Neural cell (in vitro differentiated cells): Measurements from ENCODE around the gene LHPP. TPM values are rescaled to one million over a fixed set of nuclear protein-coding genes. Genes with fewer than 3 reads are reported as not detected.

ENCODE experiments used
- H2AFZ ChIP-seq: fragments of 200-600, 300-800 bp; sonication (generic), shearing (Covaris generic); 2 replicates; pipeline ENCODE4 v1.6.0; 2014; ENCODE audit warnings: low read depth, mild to moderate bottlenecking, antibody characterized with exemption, low read length, moderate library complexity
- H3F3A ChIP-seq: fragments of 200-600 bp; shearing (Covaris generic); 2 replicates; pipeline ENCODE4 v1.6.1; 2016; ENCODE audit warnings: mild to moderate bottlenecking, moderate library complexity, mixed read lengths, antibody characterized with exemption, low read length; ENCODE audit not compliant: insufficient read depth, poor library complexity, severe bottlenecking
- H3K27ac ChIP-seq: fragments of 200-600, 300-800 bp; sonication (generic), shearing (Covaris generic); 2 replicates; pipeline ENCODE4 v1.5.1; 2014; ENCODE audit warnings: mild to moderate bottlenecking, low read length, moderate library complexity
- H3K27me3 ChIP-seq: fragments of 300-800, 200-600 bp; sonication (generic), shearing (Covaris generic); 2 replicates; pipeline ENCODE4 v1.6.0; 2014; ENCODE audit warnings: mild to moderate bottlenecking, low read depth, low read length, moderate library complexity; ENCODE audit not compliant: insufficient read depth
- H3K36me3 ChIP-seq: fragments of 300-800, 200-600 bp; sonication (generic), shearing (Covaris generic); 2 replicates; pipeline ENCODE4 v1.5.1; 2014; ENCODE audit warnings: mild to moderate bottlenecking, antibody characterized with exemption, low read length, moderate library complexity; ENCODE audit not compliant: insufficient read depth
- H3K4me2 ChIP-seq: fragments of 300-800, 200-600 bp; sonication (generic), shearing (Covaris generic); 2 replicates; pipeline ENCODE4 v1.6.0; 2014; ENCODE audit warnings: mild to moderate bottlenecking, low read length
- H3K4me3 ChIP-seq: fragments of 300-800, 200-600 bp; sonication (generic), shearing (Covaris generic); 2 replicates; pipeline ENCODE4 v1.5.1; 2014; ENCODE audit warnings: mild to moderate bottlenecking, low read length, moderate library complexity
- H3K79me2 ChIP-seq: fragments of 200-600 bp; shearing (Covaris generic); replicated peaks from 2 replicates; pipeline ENCODE4 v1.6.0; 2014; ENCODE audit warnings: mild to moderate bottlenecking, low read length, moderate library complexity; ENCODE audit not compliant: insufficient read depth
- H3K9ac ChIP-seq: fragments of 300-800, 200-600 bp; sonication (generic), shearing (Covaris generic); 2 replicates; pipeline ENCODE4 v1.6.1; 2016; ENCODE audit warnings: mild to moderate bottlenecking, low read length, mixed read lengths
- H3K9me2 ChIP-seq: fragments of 200-600 bp; shearing (Covaris generic); 2 replicates; pipeline ENCODE4 v1.6.1; 2016; ENCODE audit warnings: mild to moderate bottlenecking, low read length, mixed read lengths; ENCODE audit not compliant: insufficient read depth
- H3K9me3 ChIP-seq: fragments of 200-600, 300-800 bp; sonication (generic), shearing (Covaris generic); 2 replicates; pipeline ENCODE4 v1.6.1; 2016; ENCODE audit warnings: mild to moderate bottlenecking, mixed run types, low read length, moderate library complexity, mixed read lengths
- H4K20me1 ChIP-seq: fragments of 200-600 bp; shearing (Covaris generic); 2 replicates; pipeline ENCODE4 v1.6.1; 2016; ENCODE audit warnings: mild to moderate bottlenecking, mixed run types; ENCODE audit not compliant: insufficient read depth
- EP300 ChIP-seq: fragments of 450-650 bp; conservative IDR thresholded peaks from 2 replicates; pipeline ENCODE4 v1.6.1; 2014; ENCODE audit warnings: antibody characterized with exemption, mild to moderate bottlenecking, moderate library complexity; ENCODE audit not compliant: poor library complexity, severe bottlenecking
- EZH2 ChIP-seq: fragments of 200-600, 300-800 bp; shearing (Covaris generic), sonication (generic); IDR thresholded peaks from 2 replicates; pipeline ENCODE4 v1.6.1; 2014; ENCODE audit warnings: antibody characterized with exemption, low read length, borderline replicate concordance, mild to moderate bottlenecking; ENCODE audit not compliant: insufficient read depth, poor library complexity, severe bottlenecking
- MXI1 ChIP-seq: fragments of 450-650 bp; conservative IDR thresholded peaks from 2 replicates; pipeline ENCODE4 v1.6.1; 2014; ENCODE audit warnings: antibody characterized with exemption, mild to moderate bottlenecking; ENCODE audit not compliant: poor library complexity, severe bottlenecking
- POLR2AphosphoS5 ChIP-seq: IDR thresholded peaks from 2 replicates; pipeline ENCODE4 v1.6.1; 2012
- RAD21 ChIP-seq: fragments of 450-650 bp; conservative IDR thresholded peaks from 2 replicates; pipeline ENCODE4 v1.6.1; 2014; ENCODE audit warnings: antibody characterized with exemption, mild to moderate bottlenecking, moderate library complexity
- REST ChIP-seq: IDR thresholded peaks from 2 replicates; pipeline ENCODE4 v1.6.1; 2012; ENCODE audit warnings: borderline replicate concordance
- SMC3 ChIP-seq: fragments of 450-650 bp; conservative IDR thresholded peaks from 2 replicates; pipeline ENCODE4 v1.6.1; 2014; ENCODE audit warnings: antibody characterized with exemption, mild to moderate bottlenecking, moderate library complexity; ENCODE audit not compliant: poor library complexity
- TAF1 ChIP-seq: IDR thresholded peaks from 2 replicates; pipeline ENCODE4 v1.6.1; 2012; ENCODE audit warnings: low read depth
- polyA plus RNA-seq: library from polyadenylated mRNA; depleted of rRNA; stranded (reverse); fragments of >200 nt; gene quantifications from 2 replicates; pipeline ENCODE4 v1.2.3, GENCODE V29; 2014
- TF ChIP-seq, protein P1 (sequence below): fragments of 450-650 bp; IDR thresholded peaks from 2 replicates; pipeline ENCODE4 v1.5.1; 2014; ENCODE audit warnings: antibody characterized with exemption, mild to moderate bottlenecking, moderate library complexity; ENCODE audit not compliant: poor library complexity, severe bottlenecking

LHPP gene
- polyA plus RNA-seq, 1 donor from 2014 or later = 16.0 TPM

- H3F3A ChIP-seq = no peaks in the 10 kb centered on the region
- H2AFZ ChIP-seq = no peak overlapping the region
- no peaks in the 10 kb centered on the region for H3K9me2 ChIP-seq
- no peak overlapping the region for H3K27ac ChIP-seq
- no peak overlapping the region for H3K9ac ChIP-seq
- H3K79me2 ChIP-seq = no peaks in the 10 kb centered on the region
- H3K4me3 ChIP-seq = no peak overlapping the region
- TF ChIP-seq EZH2 (no peak), POLR2AphosphoS5 (no peak), REST (no peak), MXI1 (no peak), TAF1 (no peak), RAD21 (no peak), EP300 (no peak), SMC3 (no peak)
- TF ChIP-seq, protein P1, sequence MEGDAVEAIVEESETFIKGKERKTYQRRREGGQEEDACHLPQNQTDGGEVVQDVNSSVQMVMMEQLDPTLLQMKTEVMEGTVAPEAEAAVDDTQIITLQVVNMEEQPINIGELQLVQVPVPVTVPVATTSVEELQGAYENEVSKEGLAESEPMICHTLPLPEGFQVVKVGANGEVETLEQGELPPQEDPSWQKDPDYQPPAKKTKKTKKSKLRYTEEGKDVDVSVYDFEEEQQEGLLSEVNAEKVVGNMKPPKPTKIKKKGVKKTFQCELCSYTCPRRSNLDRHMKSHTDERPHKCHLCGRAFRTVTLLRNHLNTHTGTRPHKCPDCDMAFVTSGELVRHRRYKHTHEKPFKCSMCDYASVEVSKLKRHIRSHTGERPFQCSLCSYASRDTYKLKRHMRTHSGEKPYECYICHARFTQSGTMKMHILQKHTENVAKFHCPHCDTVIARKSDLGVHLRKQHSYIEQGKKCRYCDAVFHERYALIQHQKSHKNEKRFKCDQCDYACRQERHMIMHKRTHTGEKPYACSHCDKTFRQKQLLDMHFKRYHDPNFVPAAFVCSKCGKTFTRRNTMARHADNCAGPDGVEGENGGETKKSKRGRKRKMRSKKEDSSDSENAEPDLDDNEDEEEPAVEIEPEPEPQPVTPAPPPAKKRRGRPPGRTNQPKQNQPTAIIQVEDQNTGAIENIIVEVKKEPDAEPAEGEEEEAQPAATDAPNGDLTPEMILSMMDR = no peak
- H3K27me3 ChIP-seq = no peaks in the 10 kb centered on the region
- no peaks in the 10 kb centered on the region for H4K20me1 ChIP-seq
- H3K9me3 ChIP-seq = no peaks in the 10 kb centered on the region
- no peak overlapping the region for H3K4me2 ChIP-seq
- no peaks in the 10 kb centered on the region for H3K36me3 ChIP-seq
Measured at GRCh38 chr10:124532106-124532641, 70.6 kb downstream of the LHPP start.

DNA sequence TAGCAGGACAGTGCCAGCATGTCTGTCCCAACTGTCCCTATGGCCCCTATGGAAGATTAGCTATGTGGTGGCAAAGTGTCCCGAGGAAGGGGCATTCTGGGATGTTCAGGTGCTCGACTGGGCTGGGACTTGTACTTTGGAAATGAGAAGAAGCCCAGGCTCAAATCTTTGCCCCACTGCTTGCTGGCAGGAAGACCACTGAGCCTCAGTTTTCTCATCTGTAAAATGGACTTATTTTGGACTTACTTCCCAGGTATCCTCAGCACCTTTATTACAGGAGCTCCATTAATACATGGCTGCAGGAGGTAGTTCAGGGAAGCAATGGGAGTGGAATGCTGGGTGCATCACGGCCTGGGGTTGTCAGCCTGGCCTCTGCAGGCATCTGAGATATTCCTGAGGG is 71.2 kb downstream of the LHPP start:
- Histone ChIP-seq H3K9me2 (no peaks in the 10 kb centered on the region), H3F3A (no peaks in the 10 kb centered on the region), H2AFZ (no peak overlapping the region), H3K4me2 (no peak overlapping the region), H3K27me3 (no peaks in the 10 kb centered on the region), H3K27ac (no peak overlapping the region), H3K4me3 (no peak overlapping the region), H3K36me3 (no peaks in the 10 kb centered on the region), H3K9ac (no peak overlapping the region), H3K9me3 (no peaks in the 10 kb centered on the region), H3K79me2 (no peaks in the 10 kb centered on the region), H4K20me1 (no peaks in the 10 kb centered on the region)
- TF ChIP-seq EP300 (no peak), RAD21 (no peak), MXI1 (no peak), POLR2AphosphoS5 (no peak), SMC3 (no peak), REST (no peak), TAF1 (no peak), EZH2 (no peak)
- TF ChIP-seq, protein P1 = no peak
